Non-pigmented ciliary epithelial cell (primary cell): ENCODE data around the gene CCDC30.

Experiments used
- DNase-seq: peaks from one replicate; pipeline ENCODE4 v3.0.0-alpha.2; 2010; ENCODE audit warnings: low read depth

The CCDC30 gene

DNA sequence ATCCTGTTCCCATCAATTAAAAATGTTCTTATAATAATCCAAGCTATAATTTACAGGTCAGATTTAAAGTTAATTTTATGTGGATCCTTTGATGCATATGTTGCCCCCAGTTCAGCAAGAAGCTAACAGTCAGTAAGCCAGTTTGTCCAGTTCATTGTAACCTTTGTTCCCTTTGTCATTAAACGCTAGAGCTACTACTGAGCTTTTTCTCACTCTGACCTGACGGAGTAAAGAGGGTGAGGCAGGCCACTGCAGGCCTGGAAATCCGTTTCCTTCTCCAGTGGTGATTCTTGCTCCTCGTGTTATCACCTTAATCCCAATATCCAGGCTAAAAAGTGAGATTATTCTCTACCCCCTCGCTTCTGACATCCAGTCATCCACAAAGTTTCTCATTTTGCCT lies 229.4 kb downstream of the CCDC30 start:
- no peak for DNase-seq

DNA sequence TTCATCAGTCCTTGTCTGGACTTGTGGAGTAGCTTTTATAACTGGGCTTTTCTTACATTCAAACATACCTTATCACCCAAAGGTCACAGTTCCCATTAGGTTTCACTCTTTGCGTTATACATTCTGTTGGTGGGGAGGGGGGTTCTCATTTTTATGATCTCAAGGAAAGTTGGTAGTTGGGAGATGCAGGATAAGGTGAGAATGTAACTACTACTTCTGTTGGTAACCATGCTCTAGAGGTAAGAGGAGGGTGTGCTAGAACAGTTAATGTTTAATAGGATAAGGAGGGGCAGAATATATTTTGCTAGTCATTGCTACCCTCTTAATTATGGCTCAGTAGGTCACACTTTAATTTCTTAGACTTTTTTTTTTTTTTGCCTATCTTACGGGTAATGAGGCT lies 229.8 kb downstream of the CCDC30 start:
- DNase-seq: no peak

DNA sequence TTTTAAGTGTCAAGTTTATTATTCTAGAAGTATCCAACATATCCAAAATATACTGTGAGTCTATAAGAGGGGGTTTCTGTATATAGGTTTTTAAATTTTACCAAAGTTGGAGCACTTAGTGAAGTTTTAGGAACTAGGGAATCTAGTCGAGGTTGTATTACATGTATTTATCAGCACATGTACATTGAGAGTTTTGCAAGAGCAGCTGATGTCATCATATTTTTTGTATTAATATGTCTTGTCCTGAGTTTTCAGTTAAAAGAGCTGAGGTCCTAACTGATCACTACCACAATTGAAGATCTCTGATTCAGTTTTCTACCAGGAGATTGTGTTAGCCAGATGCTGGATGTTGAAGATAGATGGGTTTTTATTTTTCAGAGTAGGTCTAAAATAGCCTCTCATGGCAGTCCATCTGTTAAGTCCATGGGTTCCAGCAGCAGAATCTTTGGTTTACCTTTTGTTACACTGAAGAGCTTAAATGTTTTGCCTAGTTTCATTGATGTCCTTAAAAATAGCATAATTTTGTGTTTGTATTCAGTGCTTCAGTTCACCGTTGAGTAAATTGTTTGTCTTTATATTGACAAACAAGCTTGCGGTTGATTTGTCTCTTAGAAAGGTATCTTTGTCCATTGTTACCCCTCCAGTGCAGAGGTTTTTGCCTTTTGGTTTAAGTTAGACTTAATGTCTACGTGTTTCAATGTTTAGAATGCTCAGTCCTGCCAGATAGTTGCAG lies 235.2 kb downstream of the CCDC30 start:
- DNase-seq: no peak

DNA sequence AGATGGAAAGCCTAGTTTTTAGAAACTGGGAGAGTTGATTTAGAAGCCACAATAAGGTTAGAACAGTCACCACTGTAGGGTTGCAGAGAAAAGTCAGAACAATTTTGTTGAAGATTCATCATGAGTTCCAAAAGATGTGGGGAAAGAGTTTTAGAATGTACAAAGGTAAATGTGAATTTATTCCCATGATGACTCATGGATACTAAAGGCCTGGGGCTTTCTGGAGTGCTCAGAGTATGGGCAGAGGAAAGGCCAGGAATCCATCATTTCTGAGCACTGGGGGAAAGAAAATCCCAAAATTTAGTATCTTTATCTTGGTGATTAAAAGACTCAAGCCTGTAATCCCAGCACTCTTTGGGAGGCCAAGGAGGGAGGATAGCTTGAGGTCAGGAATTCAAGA lies 236.9 kb downstream of the CCDC30 start:
- DNase-seq: no peak

DNA sequence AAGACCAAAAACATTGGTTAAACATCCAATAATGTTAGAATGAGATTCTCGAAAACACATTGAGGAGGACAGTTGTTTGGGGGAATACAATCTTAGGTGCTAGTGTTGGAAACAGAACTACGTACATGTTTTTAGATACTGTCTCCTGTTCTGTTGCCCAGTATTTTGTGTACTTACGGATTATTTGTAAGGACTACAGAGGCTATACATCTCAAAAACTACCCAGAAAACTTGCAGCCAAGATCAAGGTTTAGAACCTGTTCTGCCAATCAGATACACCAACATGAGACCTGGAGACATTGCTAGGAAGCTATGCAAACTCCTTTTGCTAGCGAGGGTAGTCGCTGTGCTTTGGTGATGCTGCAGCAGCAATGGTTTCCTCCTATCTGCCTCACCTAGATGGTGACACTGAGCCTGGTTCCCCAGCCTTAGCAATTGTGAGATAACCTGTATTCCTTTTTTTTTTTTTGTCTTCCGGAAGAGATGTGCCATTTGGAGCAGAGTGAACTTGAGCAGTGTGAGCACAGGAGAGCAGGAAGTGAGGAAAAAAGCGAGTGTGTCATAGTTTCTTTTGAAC lies 240.9 kb downstream of the CCDC30 start:
- no peak for DNase-seq
